Astrocyte of the spinal cord (primary cell): ENCODE measurements around the gene MAZ.
A peak's percentile ranks its signal among the peaks of the same experiment; 100 is the strongest.
"Not testable (repeated sequence)": the region's sequence is repeated elsewhere in the genome, so short reads cannot be mapped to it uniquely, and the experiment has no call there.

Experiments
- DNase-seq: peaks from one replicate; pipeline ENCODE4 v3.0.0; 2011; ENCODE audit warnings: low read depth, low spot score
- H3K4me3 ChIP-seq: 2 replicates; pipeline ENCODE4 v1.5.1; 2011; ENCODE audit warnings: low read depth, mild to moderate bottlenecking, low read length, moderate library complexity
- in situ Hi-C: cut with HindIII; loops from 2 replicates; pipeline ENCODE4 v1.10.0; 2017; ENCODE audit warnings: low sequenced_read_pairs
- TF ChIP-seq, protein P1 (sequence below): IDR thresholded peaks from 2 replicates; pipeline ENCODE4 v1.5.1; 2012; ENCODE audit warnings: low read depth, mild to moderate bottlenecking, low read length, inconsistent platforms

The MAZ gene

DNA sequence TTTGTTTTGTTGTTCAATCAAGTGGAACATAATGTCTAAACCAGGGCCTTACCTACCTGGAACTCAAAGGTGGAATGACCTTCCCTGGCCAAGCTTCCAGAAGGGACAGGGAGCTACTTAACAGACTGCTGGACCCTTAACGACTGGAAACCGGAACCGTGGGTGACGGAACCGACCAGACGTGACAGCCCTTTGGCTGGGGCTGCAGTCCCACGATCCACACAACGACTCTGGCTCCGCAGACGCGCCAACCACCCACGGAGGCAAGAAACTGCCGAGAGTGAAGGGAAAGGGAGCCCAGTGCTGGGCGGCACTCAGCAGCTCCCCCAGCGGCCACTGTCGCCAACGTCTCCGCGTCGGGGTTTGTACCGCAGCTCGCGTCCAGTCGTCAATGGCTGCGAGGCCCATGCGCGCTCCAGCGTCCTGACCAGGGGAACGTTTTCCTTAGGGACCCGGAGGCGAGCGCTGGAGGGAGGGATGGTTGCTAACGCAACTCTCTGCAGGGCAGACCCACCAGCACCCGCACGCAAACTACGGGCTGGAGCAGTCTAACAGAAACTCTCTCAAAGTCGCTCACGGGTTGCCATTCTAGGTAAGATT, 21.3 kb upstream of the MAZ start:
- TF ChIP-seq, protein P1, sequence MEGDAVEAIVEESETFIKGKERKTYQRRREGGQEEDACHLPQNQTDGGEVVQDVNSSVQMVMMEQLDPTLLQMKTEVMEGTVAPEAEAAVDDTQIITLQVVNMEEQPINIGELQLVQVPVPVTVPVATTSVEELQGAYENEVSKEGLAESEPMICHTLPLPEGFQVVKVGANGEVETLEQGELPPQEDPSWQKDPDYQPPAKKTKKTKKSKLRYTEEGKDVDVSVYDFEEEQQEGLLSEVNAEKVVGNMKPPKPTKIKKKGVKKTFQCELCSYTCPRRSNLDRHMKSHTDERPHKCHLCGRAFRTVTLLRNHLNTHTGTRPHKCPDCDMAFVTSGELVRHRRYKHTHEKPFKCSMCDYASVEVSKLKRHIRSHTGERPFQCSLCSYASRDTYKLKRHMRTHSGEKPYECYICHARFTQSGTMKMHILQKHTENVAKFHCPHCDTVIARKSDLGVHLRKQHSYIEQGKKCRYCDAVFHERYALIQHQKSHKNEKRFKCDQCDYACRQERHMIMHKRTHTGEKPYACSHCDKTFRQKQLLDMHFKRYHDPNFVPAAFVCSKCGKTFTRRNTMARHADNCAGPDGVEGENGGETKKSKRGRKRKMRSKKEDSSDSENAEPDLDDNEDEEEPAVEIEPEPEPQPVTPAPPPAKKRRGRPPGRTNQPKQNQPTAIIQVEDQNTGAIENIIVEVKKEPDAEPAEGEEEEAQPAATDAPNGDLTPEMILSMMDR, result peak; percentile 94
- DNase-seq, result peak; percentile 54
- in situ Hi-C loops, result no loop called here
- peak overlapping the region; percentile 31 for H3K4me3 ChIP-seq

DNA sequence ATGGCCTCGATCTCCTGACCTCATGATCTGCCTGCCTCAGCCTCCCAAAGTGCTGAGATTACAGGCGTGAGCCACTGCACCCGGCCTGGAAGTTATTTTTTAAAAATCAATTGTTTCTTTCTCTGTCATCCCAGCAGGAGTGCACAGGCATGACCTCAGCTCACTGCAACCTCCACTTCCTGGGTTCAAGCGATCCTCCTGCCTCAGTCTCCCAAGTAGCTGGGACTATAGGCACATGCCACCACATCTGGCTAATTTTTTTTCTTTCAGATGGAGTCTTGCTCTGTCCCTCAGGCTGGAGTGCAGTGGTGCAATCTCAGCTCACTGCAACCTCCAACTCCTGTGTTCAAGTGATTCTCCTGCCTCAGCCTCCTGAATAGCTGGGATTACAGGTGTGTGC, 19.2 kb upstream of the MAZ start:
- H3K4me3 ChIP-seq, DNase-seq, in situ Hi-C loops: not testable (repeated sequence)

DNA sequence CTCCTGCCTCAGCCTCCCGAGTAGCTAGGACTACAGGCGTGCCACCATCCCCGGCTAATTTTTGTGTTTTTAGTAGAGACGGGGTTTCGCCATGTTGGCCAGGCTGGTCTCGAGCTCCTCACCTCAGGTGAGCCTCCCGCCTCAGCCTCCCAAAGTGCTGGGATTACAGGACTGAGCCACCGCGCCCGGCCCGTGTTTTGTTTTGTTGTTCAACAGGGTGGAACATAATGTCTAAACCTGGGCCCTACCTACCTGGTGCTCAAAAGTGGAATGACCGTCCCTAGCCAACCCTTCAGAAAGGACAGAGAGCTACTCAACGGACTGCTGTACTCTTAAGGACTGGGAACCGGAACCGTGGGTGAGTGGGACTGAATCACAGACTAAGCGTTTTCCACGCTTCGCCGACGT, 16.6 kb upstream of the MAZ start:
- H3K4me3 ChIP-seq, result peak overlapping the region; percentile 89
- in situ Hi-C loops, result no loop called here
- DNase-seq, result no peak
- TF ChIP-seq, protein P1, result no peak

DNA sequence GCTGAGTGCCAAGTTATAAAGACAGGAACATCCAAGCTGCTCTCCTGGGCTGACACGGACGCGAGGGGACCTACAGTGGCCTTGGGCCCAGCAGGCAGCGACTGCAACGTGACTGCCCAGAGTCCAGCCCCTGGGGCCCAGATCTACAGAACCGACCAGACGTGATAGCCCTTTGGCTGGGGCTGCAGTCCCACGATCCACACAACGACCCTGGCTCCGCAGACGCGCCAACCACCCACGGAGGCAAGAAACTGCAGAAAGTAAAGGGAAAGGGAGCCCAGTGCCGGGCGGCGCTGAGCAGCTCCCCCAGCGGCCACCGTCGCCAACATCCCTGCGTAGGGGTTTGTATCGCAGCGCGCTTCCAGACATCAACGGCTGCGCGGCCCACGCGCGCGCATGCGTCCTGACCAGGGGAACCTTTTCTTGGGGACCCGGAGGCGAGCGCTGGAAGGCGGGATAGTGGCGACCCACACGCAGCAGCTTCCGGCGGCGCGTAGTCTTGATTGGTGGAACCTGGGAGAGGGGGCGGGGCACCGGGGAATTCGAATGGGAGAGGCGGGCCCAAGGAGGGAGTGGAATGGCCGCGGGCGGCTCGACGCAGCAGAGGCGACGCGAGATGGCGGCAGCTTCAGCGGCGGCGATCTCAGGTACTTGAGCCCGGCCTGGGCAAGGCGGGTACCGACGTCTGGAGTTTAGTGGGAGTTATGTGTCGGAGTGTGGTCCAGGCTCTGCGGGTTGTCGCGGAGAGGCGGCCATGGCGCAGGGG, 16.0 kb upstream of the MAZ start, which contains the start of gene KIF22:
Gene KIF22 (plus strand): TSS at position 569 of the 766 bp plus-strand sequence. CDS start 9 bp downstream, at position 578.
- TF ChIP-seq, protein P1, result peak; percentile 81
- in situ Hi-C loops, result no loop called here
- peak within 1 kb of the TSS; percentile 89 for H3K4me3 ChIP-seq
- DNase-seq, result peak; percentile 99

DNA sequence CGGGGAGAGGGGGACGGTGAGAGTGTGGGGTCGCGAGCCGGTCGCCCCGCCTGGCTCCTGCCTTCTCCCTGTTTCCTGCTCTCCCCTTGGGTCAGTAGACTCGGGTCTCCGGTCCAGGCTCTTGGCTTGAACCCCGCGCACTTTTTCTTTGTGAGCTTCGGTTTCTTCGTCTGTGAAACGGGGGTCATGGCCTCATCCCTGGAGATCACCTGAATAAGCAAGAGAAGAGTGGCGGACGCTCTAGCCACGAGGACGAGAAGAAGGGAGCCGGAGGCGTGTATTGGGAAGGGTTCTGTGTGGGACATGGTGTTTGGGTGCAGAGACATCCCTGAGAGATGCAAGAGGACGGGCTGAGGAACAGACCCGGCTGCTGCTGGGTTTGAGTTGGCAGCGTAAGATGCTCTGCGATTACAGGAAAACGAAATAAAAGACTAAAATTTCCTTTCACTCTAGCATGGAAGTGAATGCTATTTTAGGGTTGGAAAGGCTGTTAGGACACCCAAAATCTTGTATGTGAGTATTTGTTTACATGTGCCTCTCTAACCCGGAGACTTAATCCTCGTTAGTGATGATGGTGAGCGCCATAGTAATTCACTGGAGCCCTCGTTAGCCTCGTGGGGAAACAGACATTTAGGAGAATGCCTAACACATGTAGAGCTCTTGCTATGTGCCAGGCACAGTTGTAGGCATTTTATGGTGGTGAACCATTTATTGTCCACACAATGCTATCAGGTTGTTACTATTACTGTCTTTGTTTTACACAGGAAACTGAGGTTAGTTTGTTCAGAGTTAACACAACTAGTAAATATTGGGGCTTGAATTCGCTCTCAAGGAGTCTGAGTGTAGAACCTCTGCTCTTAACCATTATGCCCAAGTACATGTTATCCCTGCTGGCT, 15.1 kb upstream of the MAZ start:
- TF ChIP-seq, protein P1, result no peak
- H3K4me3 ChIP-seq, result peak overlapping the region; percentile 89
- no peak for DNase-seq
- in situ Hi-C loops, result no loop called here

DNA sequence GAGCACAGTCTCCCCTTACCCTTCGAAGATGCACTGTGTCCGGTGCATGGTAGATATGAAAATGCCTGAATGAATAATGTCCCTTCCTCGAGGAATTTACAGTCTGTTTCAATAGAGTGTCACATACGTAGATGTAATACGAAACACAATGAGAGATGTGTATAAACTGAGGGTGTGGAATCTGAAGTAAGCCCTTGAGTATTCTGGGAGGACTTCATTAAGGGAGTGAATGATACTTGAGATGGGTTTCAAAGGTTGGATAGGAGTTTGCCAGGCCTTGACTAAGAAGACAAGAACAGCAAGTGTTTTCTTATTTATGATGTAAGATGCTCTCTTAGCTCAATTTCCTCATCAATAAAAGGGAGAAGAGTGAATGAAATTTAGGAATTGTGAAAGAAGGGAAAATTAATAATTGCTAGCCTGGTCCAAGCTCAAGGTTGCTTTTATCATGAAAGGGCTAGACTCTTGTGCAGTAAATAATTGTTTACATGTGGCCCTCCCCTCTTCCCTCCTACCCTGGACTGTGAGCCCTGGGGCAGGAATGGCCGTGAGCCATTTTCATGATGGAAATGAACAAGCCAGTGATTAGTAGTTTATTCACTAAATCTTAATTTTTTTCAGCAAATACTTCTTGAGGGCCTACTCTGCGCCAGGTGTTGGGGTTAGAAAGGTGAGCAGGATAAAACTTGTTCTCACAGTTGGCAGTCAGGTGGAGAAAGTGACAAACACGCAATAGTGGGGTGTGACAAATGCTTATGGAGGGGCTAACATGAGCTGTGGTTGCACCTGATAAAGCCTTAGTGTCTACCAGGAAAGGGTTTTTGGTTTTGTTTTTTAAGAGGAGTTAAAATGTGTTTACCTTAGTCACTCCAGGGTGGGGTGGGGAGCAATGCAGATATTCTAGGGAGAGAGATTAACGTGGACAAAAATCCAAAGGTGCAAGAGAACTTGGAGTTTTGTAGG, 14.2 kb upstream of the MAZ start:
- peak overlapping the region; percentile 89 for H3K4me3 ChIP-seq

DNA sequence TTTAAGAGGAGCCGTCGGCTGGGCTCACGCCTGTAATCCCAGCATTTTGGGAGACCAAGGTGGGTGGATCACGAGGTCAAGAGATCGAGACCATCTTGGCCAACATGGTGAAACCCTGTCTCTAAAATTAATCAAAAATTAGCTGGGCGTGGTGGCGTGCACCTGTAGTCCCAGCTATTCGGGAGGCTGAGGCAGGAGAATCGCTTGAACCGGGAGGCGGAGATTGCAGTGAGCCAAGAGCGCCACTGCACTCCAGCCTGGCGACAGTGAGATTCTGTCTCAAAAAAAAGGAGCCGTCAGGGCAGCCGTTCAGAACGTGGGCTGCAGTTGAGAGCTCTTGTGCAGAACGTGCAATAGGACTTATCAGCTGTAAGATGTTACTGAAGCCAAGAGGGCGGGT, 13.2 kb upstream of the MAZ start:
- in situ Hi-C loops, H3K4me3 ChIP-seq, DNase-seq: not testable (repeated sequence)

More for the DNA sequence above, 14.2 kb upstream of the MAZ start:
- in situ Hi-C loops, result no loop called here
- TF ChIP-seq, protein P1, result no peak
- DNase-seq, result no peak
